Measurements from ENCODE around the gene ACTR2. TPM values are rescaled to one million over a fixed set of nuclear protein-coding genes. Genes with fewer than 3 reads are reported as not detected.

ACTR2 gene
- total RNA-seq, 4 donors from 2014 or later, result 85.2 to 115 (median 99.1) TPM

DNA sequence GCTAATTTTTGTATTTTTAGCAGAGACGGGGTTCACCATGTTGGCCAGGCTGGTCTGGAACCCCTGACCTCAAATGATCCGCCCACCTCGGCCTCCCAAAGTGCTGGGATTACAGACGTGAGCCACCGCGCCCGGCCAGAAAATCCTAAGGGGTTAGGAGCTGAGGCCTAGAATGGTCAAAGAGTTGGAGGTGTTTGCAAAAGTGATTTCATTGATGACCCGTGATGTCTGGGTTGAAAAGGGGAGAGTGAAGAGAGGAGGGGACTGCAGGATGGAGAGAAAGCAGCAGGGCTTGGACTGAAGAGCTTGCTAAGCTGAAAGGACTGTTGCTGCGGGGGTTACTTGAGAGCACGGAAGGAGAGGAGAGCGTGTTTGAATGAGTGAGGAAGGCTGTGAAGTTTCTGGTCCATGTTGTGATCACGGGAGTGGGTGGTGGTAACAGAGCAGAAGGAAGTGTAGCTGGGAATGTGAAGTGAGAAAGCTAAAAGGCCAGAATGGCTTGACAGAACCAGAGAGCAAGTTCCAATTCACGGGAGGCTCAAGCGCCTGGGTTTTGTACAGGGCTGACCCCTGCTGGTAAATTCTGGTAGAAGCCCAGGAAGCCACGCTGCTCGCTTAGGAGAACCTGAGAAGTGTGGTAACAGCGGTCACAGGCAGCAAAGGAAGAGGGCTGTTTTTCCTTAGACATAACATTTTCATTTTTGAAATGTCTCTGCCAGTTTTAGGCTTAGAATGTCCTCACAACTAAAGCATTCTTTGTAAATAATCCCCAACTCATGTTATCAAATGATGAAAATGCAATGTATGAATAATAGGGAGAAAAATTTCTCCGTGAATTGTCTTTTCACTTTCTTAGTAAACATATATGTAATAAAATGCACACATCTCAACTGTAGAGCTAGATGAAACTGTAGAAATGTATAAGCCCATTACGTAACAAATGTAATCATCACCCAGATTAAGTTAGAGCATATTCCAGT is 40.5 kb upstream of the ACTR2 start:
- no peaks in the 10 kb centered on the region for H3K9me3 ChIP-seq
- no peaks in the 10 kb centered on the region for H3K27me3 ChIP-seq
- TF ChIP-seq, protein P1, sequence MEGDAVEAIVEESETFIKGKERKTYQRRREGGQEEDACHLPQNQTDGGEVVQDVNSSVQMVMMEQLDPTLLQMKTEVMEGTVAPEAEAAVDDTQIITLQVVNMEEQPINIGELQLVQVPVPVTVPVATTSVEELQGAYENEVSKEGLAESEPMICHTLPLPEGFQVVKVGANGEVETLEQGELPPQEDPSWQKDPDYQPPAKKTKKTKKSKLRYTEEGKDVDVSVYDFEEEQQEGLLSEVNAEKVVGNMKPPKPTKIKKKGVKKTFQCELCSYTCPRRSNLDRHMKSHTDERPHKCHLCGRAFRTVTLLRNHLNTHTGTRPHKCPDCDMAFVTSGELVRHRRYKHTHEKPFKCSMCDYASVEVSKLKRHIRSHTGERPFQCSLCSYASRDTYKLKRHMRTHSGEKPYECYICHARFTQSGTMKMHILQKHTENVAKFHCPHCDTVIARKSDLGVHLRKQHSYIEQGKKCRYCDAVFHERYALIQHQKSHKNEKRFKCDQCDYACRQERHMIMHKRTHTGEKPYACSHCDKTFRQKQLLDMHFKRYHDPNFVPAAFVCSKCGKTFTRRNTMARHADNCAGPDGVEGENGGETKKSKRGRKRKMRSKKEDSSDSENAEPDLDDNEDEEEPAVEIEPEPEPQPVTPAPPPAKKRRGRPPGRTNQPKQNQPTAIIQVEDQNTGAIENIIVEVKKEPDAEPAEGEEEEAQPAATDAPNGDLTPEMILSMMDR (IDR thresholded peaks at IDR 0.05), result peak; percentile 79 to 88 (median 79)
- TF ChIP-seq EP300 (IDR thresholded peaks at IDR 0.05) (no peak), POLR2AphosphoS5 (IDR thresholded peaks at IDR 0.05) (peak in 1 of 2 donors; percentile 45)
- peaks cover 0 to 10% (median 6%) of the 10 kb centered on the region in 4 donors for H3K4me1 ChIP-seq
- DNase-seq (ENCODE audit: extremely low spot score), result peak; percentile 92
- H3K36me3 ChIP-seq, result no peaks in the 10 kb centered on the region
- intact Hi-C loops (cut with DNase I), result loop anchor here (5.0 kb wide), 2 partner anchors 120 to 270 kb away; no protein-coding TSS in a partner anchor
- no peak overlapping the region for H3K4me3 ChIP-seq
- no peak overlapping the region for H3K27ac ChIP-seq (replicated peaks in 1 of 4)
- 53% methylated on average over 19 of the region's 19 CpGs for WGBS

DNA sequence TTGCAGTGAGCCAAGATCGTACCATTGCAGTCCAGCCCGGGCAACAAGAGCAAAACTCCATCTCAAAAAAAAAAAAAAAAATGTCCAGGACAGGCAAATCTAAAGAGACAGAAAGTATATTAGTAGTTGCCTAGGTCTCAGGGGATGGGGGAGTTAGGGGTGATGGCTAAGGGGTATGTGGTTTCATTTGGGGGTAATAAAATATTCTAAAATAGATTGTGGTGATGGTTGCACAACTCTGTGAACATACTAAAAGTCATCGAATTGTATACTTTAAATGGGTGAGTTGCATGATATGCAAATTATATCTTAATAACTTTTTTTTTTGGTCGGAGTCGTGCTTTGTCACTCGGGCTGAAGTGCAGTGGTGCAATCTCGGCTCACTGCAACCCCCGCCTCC is 34.2 kb upstream of the ACTR2 start:
- 91% methylated on average over 8 of the region's 8 CpGs for WGBS
- TF ChIP-seq, protein P1 (IDR thresholded peaks at IDR 0.05), result no peak
- DNase-seq (ENCODE audit: extremely low spot score), result no peak
- Histone ChIP-seq H3K27ac (replicated peaks in 1 of 4) (no peak overlapping the region), H3K36me3 (no peaks in the 10 kb centered on the region), H3K4me1 (no peaks in the 10 kb centered on the region), H3K9me3 (no peaks in the 10 kb centered on the region), H3K4me3 (no peak overlapping the region), H3K27me3 (no peaks in the 10 kb centered on the region)
- intact Hi-C loops (cut with DNase I), result no loop called here

DNA sequence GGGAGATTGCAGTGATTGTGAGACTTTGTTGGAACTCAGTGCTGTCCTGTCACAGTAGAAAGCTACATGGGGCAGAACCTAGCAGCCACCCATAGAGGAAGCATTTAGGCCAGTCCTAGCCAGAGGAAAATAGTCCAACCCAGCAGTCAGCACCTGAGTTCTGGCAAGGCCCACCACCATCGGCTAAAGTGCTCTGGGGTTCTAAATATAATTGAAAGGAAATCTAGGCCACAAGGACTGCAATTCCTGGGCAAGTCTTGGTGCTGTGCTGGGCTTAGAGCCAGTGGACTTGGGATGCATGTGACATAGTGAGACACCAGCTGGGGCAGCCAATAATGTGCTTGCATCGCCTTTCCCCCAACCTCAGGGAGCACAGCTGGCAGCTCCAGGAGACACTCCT is 28.9 kb upstream of the ACTR2 start:
- intact Hi-C loops (cut with DNase I), result no loop called here
- Histone ChIP-seq H3K4me3 (no peak overlapping the region), H3K27ac (replicated peaks in 1 of 4) (no peak overlapping the region), H3K9me3 (no peaks in the 10 kb centered on the region), H3K36me3 (no peaks in the 10 kb centered on the region), H3K4me1 (no peaks in the 10 kb centered on the region), H3K27me3 (no peaks in the 10 kb centered on the region)
- DNase-seq (ENCODE audit: extremely low spot score), result no peak
- WGBS, result 83% methylated on average over 2 of the region's 2 CpGs
- TF ChIP-seq EP300 (IDR thresholded peaks at IDR 0.05) (no peak), POLR2AphosphoS5 (IDR thresholded peaks at IDR 0.05) (no peak), POLR2A (IDR thresholded peaks at IDR 0.05; ENCODE audit: low read depth) (no peak)
- TF ChIP-seq, protein P1 (IDR thresholded peaks at IDR 0.05), result no peak

DNA sequence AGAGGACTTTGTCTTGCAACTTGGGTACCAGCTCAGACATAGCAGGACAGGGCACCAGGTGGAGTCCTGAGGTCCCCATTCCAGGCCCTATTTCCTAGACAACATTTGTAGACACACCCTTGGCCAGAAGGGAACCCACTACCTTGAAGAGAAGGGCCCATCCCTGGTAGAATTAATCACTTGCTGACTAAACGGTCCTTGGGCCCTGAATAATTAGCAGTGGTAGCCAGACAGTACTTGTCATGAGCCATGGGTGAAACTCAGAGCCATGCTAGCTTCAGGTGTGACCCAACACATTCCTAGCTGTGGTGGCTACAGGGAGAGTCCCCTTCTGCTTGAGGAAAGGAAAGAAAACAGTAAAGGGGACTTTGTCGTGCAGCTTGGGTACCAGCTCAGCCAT is 28.5 kb upstream of the ACTR2 start:
- H3K36me3 ChIP-seq, result no peaks in the 10 kb centered on the region
- intact Hi-C loops (cut with DNase I), result no loop called here
- H3K27me3 ChIP-seq, result no peaks in the 10 kb centered on the region
- H3K4me3 ChIP-seq, result no peak overlapping the region
- 85% methylated on average over 2 of the region's 2 CpGs for WGBS
- TF ChIP-seq EP300 (IDR thresholded peaks at IDR 0.05) (no peak), POLR2A (IDR thresholded peaks at IDR 0.05; ENCODE audit: low read depth) (no peak), POLR2AphosphoS5 (IDR thresholded peaks at IDR 0.05) (no peak)
- TF ChIP-seq, protein P1 (IDR thresholded peaks at IDR 0.05), result no peak
- H3K9me3 ChIP-seq, result no peaks in the 10 kb centered on the region
- no peaks in the 10 kb centered on the region for H3K4me1 ChIP-seq
- no peak for DNase-seq (ENCODE audit: extremely low spot score)
- no peak overlapping the region for H3K27ac ChIP-seq (replicated peaks in 1 of 4)
